Mesendoderm (in vitro differentiated cells): ENCODE data around the gene MYL6.

Experiments
- DNase-seq: peaks from one replicate; pipeline ENCODE4 v3.0.0; 2013
- H2AK5ac ChIP-seq: 2 replicates; pipeline ENCODE4 v1.6.1; 2013; ENCODE audit warnings: low read length, inconsistent platforms
- H2BK120ac ChIP-seq: 2 replicates; pipeline ENCODE4 v1.6.1; 2013; ENCODE audit warnings: low read depth, mild to moderate bottlenecking, low read length, moderate library complexity, mixed read lengths
- H2BK15ac ChIP-seq: replicated peaks from 2 replicates; pipeline ENCODE4 v1.6.1; 2013; ENCODE audit warnings: low read depth, mild to moderate bottlenecking, moderate library complexity
- H2BK5ac ChIP-seq: 2 replicates; pipeline ENCODE4 v1.6.1; 2013; ENCODE audit warnings: low read length, inconsistent platforms
- H3K18ac ChIP-seq: 2 replicates; pipeline ENCODE4 v1.6.1; 2013; ENCODE audit warnings: mild to moderate bottlenecking, low read length, mixed read lengths
- H3K23ac ChIP-seq: one replicate; pipeline ENCODE4 v1.6.1; 2013; ENCODE audit warnings: low read length
- H3K27ac ChIP-seq: 2 replicates; pipeline ENCODE4 v1.5.1; 2013; ENCODE audit warnings: low read depth, mild to moderate bottlenecking, inconsistent platforms, low read length, moderate library complexity
- H3K27me3 ChIP-seq: 2 replicates; pipeline ENCODE4 v1.6.1; 2013; ENCODE audit warnings: low read length, control low read depth, mild to moderate bottlenecking, inconsistent platforms; ENCODE audit not compliant: insufficient read depth, poor library complexity
- H3K36me3 ChIP-seq: 2 replicates; pipeline ENCODE4 v1.6.1; 2013; ENCODE audit warnings: low read length, inconsistent platforms; ENCODE audit not compliant: control insufficient read depth, insufficient read depth
- H3K4ac ChIP-seq: one replicate; pipeline ENCODE4 v1.6.1; 2013; ENCODE audit warnings: low read depth, mild to moderate bottlenecking, low read length, moderate library complexity
- H3K4me1 ChIP-seq: 2 replicates; pipeline ENCODE4 v1.6.1; 2013; ENCODE audit warnings: low read depth, low read length, inconsistent platforms; ENCODE audit not compliant: control insufficient read depth
- H3K4me2 ChIP-seq: 2 replicates; pipeline ENCODE4 v1.6.1; 2013; ENCODE audit warnings: low read length
- H3K4me3 ChIP-seq: 2 replicates; pipeline ENCODE4 v1.5.1; 2013; ENCODE audit warnings: mild to moderate bottlenecking, low read length
- H3K56ac ChIP-seq: one replicate; pipeline ENCODE4 v1.6.1; 2013; ENCODE audit warnings: low read length
- H3K79me1 ChIP-seq: 2 replicates; pipeline ENCODE4 v1.6.1; 2013; ENCODE audit warnings: low read length, inconsistent platforms
- H3K79me2 ChIP-seq: 2 replicates; pipeline ENCODE4 v1.6.1; 2013; ENCODE audit warnings: mild to moderate bottlenecking, low read length; ENCODE audit not compliant: control insufficient read depth, insufficient read depth
- H3K9ac ChIP-seq: 2 replicates; pipeline ENCODE4 v1.6.1; 2013; ENCODE audit warnings: low read length, inconsistent platforms
- H4K5ac ChIP-seq: one replicate; pipeline ENCODE4 v1.6.1; 2013; ENCODE audit warnings: low read length
- H4K8ac ChIP-seq: one replicate; pipeline ENCODE4 v1.6.1; 2013; ENCODE audit warnings: low read depth, mild to moderate bottlenecking, control low read depth, low read length, moderate library complexity
- WGBS: extraction: QIAGEN DNeasy Blood & Tissue Kit; methylation state at CpG from one replicate; pipeline ENCODE4 v1.1.7; 2013; ENCODE audit warnings: low lambda C conversion rate, missing lambda C conversion rate; ENCODE audit not compliant: insufficient coverage; ENCODE audit errors: extremely low coverage; 5-methylcytosine and 5-hydroxymethylcytosine counted together

Gene MYL6

DNA sequence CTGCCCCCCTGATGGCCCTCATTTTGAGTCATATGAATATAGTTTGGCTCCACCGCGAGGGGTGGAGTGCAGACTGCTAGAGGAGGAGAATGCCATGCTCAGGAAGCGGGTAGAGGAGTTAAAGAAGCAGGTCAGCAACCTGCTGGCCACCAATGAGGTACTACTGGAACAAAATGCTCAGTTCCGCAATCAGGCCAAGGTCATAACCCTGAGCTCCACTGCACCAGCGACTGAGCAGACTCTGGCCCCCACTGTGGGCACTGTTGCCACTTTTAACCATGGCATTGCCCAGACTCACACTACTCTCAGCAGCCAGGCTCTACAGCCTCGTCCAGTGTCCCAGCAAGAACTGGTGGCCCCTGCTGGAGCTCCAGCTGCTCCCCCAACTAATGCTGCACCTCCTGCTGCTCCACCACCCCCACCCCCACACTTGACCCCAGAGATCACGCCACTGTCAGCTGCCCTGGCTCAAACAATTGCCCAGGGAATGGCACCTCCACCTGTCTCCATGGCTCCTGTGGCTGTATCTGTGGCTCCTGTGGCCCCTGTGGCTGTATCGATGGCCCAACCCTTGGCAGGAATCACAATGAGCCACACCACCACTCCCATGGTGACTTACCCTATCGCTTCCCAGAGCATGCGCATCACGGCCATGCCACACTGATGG, 36.8 kb upstream of the MYL6 start:
- H2AK5ac ChIP-seq: no peak overlapping the region
- peaks cover 2% of the 10 kb centered on the region for H3K36me3 ChIP-seq
- H3K56ac ChIP-seq: no peak overlapping the region
- H2BK15ac ChIP-seq: no peak overlapping the region
- H3K23ac ChIP-seq: no peak overlapping the region
- peaks cover 5% of the 10 kb centered on the region for H3K4me1 ChIP-seq
- H2BK120ac ChIP-seq: no peak overlapping the region
- WGBS: no CpG with 5 or more reads among the region's 11 CpGs
- no peak overlapping the region for H3K4ac ChIP-seq
- H3K4me2 ChIP-seq: no peak overlapping the region
- H3K27ac ChIP-seq: no peak overlapping the region
- no peak overlapping the region for H3K4me3 ChIP-seq
- no peak overlapping the region for H3K18ac ChIP-seq
- no peak overlapping the region for H4K8ac ChIP-seq
- no peak overlapping the region for H4K5ac ChIP-seq
- H3K9ac ChIP-seq: no peak overlapping the region
- H2BK5ac ChIP-seq: no peak overlapping the region
- peaks cover 2% of the 10 kb centered on the region for H3K79me1 ChIP-seq
- peaks cover 11% of the 10 kb centered on the region for H3K79me2 ChIP-seq
- no peaks in the 10 kb centered on the region for H3K27me3 ChIP-seq
- DNase-seq: no peak

DNA sequence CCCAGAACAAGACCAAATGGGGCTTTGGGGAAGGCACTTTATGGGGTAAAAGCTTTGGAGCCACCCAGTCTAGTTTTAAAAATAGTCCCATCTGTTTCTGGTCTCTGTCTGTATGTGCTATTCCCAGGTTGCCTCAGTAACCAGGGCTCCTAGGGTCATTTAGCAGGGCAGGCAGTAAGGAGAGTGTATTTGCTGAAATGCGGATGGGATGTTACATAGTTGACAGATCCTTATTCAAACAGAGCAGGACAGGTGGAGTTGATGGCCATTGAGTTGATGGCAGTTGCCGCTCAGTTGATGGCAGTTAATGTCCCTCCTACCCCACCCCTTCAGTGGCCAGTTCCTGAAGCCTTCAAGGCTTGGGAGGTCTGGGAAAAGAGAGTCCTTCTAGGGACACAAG, 35.5 kb upstream of the MYL6 start:
- no peak overlapping the region for H4K8ac ChIP-seq
- no peak overlapping the region for H3K23ac ChIP-seq
- H4K5ac ChIP-seq: no peak overlapping the region
- DNase-seq: no peak
- H3K18ac ChIP-seq: no peak overlapping the region
- H3K36me3 ChIP-seq: peaks cover 2% of the 10 kb centered on the region
- no peak overlapping the region for H3K27ac ChIP-seq
- H2AK5ac ChIP-seq: no peak overlapping the region
- no peak overlapping the region for H3K4ac ChIP-seq
- H3K79me1 ChIP-seq: peaks cover 2% of the 10 kb centered on the region
- no CpG with 5 or more reads among the region's 2 CpGs for WGBS
- no peak overlapping the region for H2BK5ac ChIP-seq
- no peak overlapping the region for H3K4me3 ChIP-seq
- H3K27me3 ChIP-seq: no peaks in the 10 kb centered on the region
- H2BK15ac ChIP-seq: no peak overlapping the region
- no peak overlapping the region for H3K56ac ChIP-seq
- H3K4me2 ChIP-seq: no peak overlapping the region
- peaks cover 10% of the 10 kb centered on the region for H3K4me1 ChIP-seq
- no peak overlapping the region for H2BK120ac ChIP-seq
- H3K9ac ChIP-seq: no peak overlapping the region
- H3K79me2 ChIP-seq: peaks cover 2% of the 10 kb centered on the region

DNA sequence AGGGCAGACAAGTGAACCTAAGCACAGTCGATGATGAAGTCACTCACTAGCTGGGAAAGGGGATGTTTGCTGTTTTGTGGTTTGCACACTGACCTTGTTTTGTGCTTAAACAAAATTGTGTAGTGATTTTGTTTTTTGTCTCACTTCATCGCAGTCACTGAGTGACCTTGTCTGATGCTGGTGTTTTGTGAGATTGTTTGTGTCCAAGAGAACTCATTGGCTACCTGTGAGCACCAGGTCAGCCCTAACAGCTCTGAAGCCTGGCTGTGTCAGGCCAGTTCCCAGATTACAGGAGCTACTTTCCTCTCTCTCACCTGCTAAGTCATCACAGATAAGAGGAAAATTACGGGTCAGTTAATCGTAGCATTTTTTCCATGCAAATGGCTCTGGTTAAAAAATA, 34.0 kb upstream of the MYL6 start:
- no peak overlapping the region for H3K4ac ChIP-seq
- H3K18ac ChIP-seq: no peak overlapping the region
- H3K79me2 ChIP-seq: no peaks in the 10 kb centered on the region
- no peak overlapping the region for H2AK5ac ChIP-seq
- no peak overlapping the region for H3K4me3 ChIP-seq
- H4K8ac ChIP-seq: no peak overlapping the region
- H3K56ac ChIP-seq: no peak overlapping the region
- no peak overlapping the region for H3K4me2 ChIP-seq
- no peak overlapping the region for H2BK5ac ChIP-seq
- H3K36me3 ChIP-seq: no peaks in the 10 kb centered on the region
- WGBS: no CpG with 5 or more reads among the region's 4 CpGs
- H3K27me3 ChIP-seq: no peaks in the 10 kb centered on the region
- no peak overlapping the region for H3K9ac ChIP-seq
- no peak for DNase-seq
- H4K5ac ChIP-seq: no peak overlapping the region
- no peak overlapping the region for H3K23ac ChIP-seq
- no peak overlapping the region for H2BK15ac ChIP-seq
- H3K4me1 ChIP-seq: peaks cover 6% of the 10 kb centered on the region
- no peak overlapping the region for H3K27ac ChIP-seq
- no peak overlapping the region for H2BK120ac ChIP-seq
- peaks cover 4% of the 10 kb centered on the region for H3K79me1 ChIP-seq

DNA sequence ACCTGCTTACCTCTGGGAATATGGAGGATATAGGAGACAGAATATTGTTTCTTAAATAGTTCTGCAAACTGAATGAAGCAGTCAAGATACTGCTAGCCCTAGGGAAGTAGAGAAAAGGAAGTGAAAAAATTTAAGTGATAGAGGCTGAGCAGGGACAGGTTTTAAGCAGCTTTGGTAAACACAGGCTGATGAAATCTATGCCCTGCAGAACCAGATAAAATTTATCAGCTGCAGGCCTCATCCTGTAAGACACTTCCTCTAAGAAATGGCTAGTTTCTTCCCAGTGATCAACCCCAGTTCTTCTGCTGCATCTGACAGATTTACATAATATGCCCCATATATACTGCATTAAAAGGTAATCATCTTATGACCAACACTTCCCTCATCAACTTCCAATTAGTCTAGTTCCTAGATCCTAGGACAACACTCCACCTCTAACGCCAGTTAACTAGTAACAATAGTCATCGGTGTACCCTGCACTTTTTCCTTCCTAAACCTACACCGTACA, 31.4 kb upstream of the MYL6 start:
- Histone ChIP-seq H3K56ac (peak overlapping the region; percentile 56), H2BK5ac (no peak overlapping the region), H2AK5ac (no peak overlapping the region), H3K79me2 (peaks cover 4% of the 10 kb centered on the region), H3K4me1 (peaks cover 8% of the 10 kb centered on the region), H2BK15ac (no peak overlapping the region), H3K79me1 (peaks cover 12% of the 10 kb centered on the region), H4K8ac (no peak overlapping the region), H3K4me3 (no peak overlapping the region), H4K5ac (no peak overlapping the region), H3K27me3 (no peaks in the 10 kb centered on the region), H3K18ac (no peak overlapping the region), H3K4me2 (no peak overlapping the region), H3K23ac (no peak overlapping the region), H2BK120ac (no peak overlapping the region), H3K27ac (no peak overlapping the region), H3K36me3 (no peaks in the 10 kb centered on the region), H3K4ac (no peak overlapping the region), H3K9ac (peak overlapping the region; percentile 18)
- DNase-seq: no peak
- no CpG with 5 or more reads among the region's 3 CpGs for WGBS

DNA sequence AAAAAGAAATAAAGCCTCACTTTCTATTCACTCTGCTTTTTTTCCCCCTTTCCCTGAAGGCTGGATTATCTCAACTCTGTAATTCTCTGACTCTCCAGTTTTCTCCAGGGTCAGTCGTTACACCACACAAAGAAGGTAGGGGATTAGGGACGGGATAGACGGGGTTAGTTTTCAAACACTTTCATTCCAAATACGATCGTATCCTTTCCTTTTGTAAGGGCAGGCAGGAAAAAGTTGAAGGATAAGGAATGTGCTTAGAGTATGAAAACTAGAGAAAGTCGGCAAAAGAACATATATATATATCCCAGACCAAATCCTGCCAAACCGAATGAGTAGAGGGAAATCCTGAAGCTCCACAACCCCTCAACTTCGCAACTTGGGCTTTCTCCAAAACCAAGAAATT, 30.7 kb upstream of the MYL6 start:
- Histone ChIP-seq H3K4me1 (peaks cover 8% of the 10 kb centered on the region), H3K36me3 (no peaks in the 10 kb centered on the region), H2BK15ac (no peak overlapping the region), H3K79me2 (peaks cover 4% of the 10 kb centered on the region), H3K4me3 (no peak overlapping the region), H3K4me2 (peak overlapping the region; percentile 22), H4K8ac (no peak overlapping the region), H3K9ac (peak overlapping the region; percentile 50), H2AK5ac (no peak overlapping the region), H4K5ac (no peak overlapping the region), H3K23ac (no peak overlapping the region), H3K4ac (no peak overlapping the region), H3K18ac (no peak overlapping the region), H3K79me1 (peaks cover 12% of the 10 kb centered on the region), H3K27me3 (no peaks in the 10 kb centered on the region), H3K27ac (no peak overlapping the region), H2BK120ac (no peak overlapping the region), H3K56ac (peak overlapping the region; percentile 28), H2BK5ac (no peak overlapping the region)
- WGBS: no CpG with 5 or more reads among the region's 8 CpGs
- DNase-seq: no peak
